SK-N-MC (cell line): ENCODE data around the gene OR4D10.

ENCODE experiments used
- EZH2 ChIP-seq: fragments of 200-600 bp; sonication (generic); IDR thresholded peaks from one replicate; pipeline ENCODE4 v1.6.1; 2017; ENCODE audit warnings: antibody characterized with exemption
- FOXP2 ChIP-seq: optimal IDR thresholded peaks from 2 replicates; pipeline ENCODE3; 2011; ENCODE audit warnings: mild to moderate bottlenecking, moderate library complexity; ENCODE audit not compliant: insufficient read depth; ENCODE audit errors: extremely low read length, control extremely low read depth
- POLR2AphosphoS5 ChIP-seq: IDR thresholded peaks from 2 replicates; pipeline ENCODE4 v1.6.1; 2012; ENCODE audit warnings: mild to moderate bottlenecking, low read depth, low read length, borderline replicate concordance

DNA sequence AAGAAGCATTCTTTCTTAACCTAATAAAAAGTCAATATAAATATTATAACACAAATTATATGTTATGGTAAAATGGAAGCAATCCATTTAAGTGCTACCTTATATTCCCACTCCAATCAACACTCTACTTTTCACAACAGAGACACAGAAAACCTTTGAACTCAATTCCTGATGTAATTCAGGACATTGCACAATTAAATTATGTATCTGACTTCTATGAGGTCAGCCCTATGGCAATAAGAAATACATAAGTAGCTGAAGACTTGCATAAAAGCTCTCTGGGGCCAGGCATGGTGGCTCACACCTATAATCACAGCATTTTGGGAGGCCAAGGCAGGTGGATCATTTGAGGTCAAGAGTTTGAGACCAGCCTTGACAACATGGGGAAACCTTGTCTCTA, 6.8 kb downstream of the OR4D10 start:
- TF ChIP-seq POLR2AphosphoS5 (no peak), EZH2 (no peak), FOXP2 (no peak)
